Testis (tissue), 2 donors: ENCODE data around the gene TGFB1.

Experiments
- CTCF ChIP-seq, 3 experiments: fragments of 450-650 bp in 2 of 3; fragments of 200-600 bp in 1 of 3; sonication (generic) in 1 of 3; IDR thresholded peaks; one replicate each; pipeline ENCODE4 v1.5.1; 2016 to 2019; ENCODE audit warnings: antibody characterized with exemption in 3 of 3, mild to moderate bottlenecking in 2 of 3, moderate library complexity in 1 of 3
- POLR2A ChIP-seq: fragments of 450-650 bp; IDR thresholded peaks from one replicate; pipeline ENCODE4 v1.6.1; 2017; ENCODE audit warnings: antibody characterized with exemption, mild to moderate bottlenecking, moderate library complexity

- TF ChIP-seq CTCF (IDR thresholded peaks at IDR 0.05) = no peak
- TF ChIP-seq POLR2A = no peak
Measured at GRCh38 chr19:41359741-41360140, 6.0 kb upstream of the TGFB1 start.
